GM21367 (cell line): Measurements from ENCODE around the gene RELCH.

Experiments
- ATAC-seq: cut with Tn5 transposase; IDR thresholded peaks from one replicate; pipeline ENCODE4 v1.9.1; 2021; ENCODE audit not compliant: unreplicated experiment

RELCH gene

DNA sequence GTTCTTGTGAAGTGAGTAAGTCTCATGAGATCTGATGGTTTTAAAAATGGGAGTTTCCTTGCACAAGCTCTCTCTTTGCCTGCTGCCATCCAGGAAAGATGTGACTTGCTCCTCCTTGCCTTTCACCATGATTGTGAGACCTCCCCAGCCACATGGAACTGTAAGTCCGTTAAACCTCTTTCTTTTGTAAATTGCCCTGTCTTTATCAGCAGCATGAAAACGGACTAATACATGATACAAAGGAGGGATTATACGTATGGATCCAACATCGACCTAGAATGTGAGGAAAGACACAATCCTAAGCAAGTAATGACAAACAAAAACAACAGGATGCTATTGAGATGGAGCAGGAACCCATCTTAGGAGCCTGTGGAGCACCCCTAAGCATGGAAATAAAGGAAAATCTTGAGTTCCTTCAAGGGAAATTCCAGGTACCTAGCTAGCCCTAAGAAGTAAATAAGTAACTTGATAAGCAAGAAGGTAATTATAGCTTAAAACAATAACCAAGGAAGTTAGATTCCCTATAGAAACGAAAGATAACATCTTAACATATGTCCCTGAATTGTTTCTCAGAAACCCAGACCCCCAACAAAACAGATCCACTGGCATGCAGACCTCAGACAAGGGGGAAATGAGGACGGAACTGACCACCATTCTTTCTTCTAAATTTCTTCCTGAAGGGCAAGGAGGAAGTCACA is 136.6 kb downstream of the RELCH start:
- no peak for ATAC-seq

DNA sequence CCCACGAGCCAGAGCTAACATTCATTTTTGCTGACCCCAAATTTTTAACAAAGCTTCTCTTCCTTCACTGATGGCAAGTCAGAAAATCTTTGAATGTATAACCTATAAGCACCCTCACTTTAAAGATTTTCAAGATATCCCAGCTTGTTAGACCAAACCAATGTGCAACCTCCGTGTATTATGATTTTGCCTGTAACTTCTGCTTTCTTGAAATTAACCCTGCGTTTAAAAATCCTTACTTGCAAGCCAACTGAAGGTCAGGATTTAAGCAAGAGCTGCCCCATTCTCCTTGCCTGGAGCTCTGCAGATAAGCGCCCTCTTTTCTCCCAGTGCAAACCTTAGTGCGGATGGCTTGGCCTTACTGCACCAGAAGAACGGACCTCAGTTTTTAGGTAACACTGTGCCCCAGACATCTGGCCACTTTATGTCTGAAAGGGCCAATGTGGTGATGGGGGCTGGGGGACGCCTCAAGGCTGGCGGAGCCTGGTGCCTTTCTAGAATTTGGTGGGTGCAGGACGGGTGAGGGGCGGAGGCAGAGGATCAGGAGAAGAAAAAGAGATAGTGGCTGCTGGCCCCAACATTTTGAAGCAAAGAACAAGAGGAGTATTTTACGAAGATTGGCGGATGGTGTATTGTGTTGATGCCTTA is 137.2 kb downstream of the RELCH start:
- no peak for ATAC-seq

DNA sequence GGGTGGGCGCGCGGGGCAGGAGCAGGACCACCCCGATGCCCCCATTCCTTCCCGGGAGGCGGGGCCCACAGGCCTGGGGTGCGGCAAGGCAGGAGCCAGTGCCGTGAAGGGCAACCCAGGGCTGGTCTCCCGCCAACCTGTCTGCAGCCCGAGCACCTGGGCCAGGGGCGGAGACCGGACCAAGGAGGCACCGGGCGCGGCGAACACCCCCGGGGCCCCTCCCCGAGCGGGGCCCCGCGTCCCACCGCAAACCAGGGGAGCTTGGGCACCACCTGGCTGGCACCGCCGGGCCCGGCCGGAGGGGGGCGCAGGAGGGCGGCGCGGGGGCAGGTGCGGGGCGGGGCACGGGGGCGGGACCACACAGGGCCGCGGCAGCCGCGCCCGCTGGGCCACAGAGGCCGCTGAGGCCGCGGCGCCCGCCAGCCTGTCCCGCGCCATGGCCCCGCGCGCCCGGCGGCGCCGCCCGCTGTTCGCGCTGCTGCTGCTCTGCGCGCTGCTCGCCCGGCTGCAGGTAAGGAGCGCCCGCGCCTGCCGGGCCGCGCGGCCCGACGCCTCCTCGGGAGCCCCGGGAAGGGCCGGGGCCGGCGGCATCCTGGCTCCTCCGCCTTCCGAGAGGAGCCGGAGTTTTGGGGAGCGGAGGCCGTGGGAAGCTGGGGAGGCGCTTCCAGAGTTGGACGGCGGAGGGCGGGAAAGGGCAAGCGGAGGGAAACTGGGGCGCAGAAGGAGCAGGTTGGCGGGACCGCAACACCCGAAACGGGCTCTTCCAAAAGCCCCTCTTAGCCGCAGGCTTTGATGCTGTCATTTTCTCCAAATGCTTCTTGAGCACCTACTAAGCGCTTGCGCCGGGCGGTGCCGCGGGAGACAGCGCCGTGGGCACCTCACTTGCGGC is 138.1 kb downstream of the RELCH start, which contains the start of gene TNFRSF11A:
TNFRSF11A (plus strand) TSS at position 394 of the 889 bp plus-strand sequence; CDS start at position 437, 43 bp downstream.
- ATAC-seq = peak; percentile 59

DNA sequence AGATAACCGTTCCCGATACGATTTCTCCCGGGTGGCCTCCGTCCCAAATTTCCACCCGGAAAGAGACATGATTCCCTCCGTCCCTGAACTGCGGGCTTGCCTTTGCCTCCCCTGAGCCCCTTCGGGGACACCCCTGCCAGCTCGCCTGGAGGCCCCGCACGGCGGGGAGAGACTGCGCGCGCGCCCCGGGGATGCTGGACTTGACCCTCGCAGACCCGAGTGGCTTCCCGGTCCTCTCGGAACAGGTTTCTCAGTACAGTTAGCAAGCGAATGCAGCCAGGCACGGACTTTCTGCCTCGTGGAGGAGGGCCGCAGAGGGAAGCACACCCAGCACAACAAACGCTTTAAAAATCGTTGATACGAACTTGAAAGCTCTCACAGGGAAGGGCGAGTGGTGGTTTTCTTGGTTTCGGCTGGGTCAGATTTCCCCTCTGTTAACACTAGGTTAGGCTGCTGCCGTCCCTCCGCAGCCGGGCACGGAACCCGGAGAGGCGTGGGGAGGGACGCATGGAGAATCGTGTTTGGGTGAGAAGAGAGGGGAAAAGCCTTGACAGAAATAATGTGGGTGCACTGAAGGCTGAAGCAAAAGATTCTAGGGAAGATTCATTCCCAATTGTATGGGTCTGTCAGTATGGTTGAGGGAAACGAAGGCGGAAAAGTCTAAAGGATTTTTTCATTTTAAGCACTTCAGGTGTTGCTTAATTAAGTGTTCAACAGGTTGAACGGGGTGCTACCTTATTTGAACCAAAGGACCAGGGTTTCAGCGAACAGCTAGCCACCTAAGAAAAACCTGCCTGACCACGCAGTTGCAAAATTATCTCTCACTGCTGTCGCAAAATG is 139.0 kb downstream of the RELCH start:
- peak; percentile 32 for ATAC-seq

DNA sequence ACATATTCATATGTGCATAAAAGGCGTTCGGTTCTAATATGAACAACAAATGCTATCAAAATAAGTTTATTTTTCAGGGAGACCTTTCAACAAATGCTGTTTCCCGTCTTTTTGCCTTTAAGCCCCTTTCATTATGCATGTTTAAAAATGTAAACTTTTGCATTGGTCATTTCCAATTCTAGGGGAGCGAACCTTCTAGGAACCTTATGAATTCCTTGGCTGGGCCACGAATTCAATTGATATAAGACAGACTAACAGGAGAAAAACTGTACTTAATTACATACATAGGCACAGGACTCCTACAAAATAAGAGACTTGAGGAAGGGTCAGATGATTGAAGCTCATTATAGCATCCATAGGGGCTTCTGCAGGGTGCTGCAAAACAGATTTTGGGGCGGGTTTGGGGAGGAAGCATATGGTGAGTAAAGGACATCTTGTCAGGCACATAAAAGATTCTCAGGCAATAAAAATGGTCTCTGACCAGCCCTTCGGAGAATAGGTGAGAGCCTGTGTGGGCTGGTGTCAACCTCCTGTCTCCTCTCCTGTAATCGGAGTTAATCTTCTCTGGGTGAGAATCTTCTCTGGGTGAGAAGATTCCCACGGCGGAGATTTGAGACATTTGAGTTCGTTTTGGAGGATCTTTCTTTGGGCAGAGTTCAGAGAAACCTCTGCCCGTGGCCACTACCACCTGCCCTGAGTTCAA is 139.7 kb downstream of the RELCH start:
- no peak for ATAC-seq

DNA sequence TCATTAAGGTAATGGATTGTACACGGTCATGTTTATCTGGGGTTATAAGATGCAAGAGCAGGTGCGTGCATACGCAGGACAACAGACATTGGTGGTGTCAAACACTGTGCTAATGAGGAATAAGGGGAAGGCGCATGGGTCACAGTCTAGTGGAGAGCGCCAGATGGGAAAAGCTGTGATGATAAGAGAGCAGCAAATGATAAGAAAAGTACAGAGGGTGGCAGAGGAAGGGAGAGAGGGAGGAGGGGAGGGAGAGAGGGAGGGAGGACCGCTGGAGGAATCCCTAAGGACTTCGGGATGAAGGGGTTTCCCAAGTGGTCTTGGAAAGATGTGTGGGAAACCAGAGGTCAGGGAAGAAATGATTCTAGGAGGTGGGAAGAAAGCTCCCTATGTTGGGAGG is 140.9 kb downstream of the RELCH start:
- no peak for ATAC-seq

DNA sequence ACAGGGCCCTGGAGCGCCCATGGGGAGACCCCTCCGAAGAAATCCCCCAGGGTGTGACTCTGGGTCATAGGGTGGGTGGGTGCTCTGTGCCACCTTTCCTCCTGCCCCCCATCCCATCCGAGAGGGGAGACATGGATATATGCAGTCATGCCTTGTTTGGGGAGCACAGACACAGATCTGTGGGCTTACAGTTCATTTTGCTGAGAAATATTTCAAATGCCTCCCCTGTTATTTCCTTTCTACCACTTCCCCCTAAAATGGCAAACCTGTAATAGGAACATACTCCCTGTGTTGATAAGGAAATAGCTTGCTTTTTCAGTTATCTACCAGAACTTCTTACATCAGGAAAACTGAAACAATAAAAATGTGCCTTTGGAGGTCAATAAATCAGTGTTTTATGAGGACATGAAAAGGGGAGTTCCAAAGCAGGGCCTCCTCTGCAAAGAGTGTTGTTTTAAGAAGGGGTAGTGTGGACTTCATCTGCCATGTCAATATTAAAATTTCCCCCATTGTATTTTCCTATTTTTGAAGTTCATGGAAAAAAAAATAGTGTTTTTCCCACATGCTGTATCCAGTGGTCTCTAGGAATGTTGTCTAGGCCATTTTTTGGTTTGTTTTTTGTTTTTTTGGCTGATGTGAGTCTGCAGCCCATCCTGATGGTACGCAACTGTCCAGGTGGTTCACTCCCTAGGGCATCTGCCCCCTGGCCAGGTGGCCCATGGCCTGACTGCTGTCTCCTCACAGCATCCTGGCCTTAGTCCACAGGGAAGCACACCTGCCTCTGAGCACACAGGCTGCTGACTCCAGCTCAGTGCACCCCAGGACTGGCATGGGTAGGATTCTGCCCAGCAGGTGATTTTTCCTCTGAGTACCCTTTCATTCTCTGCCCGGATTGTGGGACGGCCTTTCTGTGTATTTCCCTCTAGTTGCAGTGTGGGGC is 141.8 kb downstream of the RELCH start:
- no peak for ATAC-seq

DNA sequence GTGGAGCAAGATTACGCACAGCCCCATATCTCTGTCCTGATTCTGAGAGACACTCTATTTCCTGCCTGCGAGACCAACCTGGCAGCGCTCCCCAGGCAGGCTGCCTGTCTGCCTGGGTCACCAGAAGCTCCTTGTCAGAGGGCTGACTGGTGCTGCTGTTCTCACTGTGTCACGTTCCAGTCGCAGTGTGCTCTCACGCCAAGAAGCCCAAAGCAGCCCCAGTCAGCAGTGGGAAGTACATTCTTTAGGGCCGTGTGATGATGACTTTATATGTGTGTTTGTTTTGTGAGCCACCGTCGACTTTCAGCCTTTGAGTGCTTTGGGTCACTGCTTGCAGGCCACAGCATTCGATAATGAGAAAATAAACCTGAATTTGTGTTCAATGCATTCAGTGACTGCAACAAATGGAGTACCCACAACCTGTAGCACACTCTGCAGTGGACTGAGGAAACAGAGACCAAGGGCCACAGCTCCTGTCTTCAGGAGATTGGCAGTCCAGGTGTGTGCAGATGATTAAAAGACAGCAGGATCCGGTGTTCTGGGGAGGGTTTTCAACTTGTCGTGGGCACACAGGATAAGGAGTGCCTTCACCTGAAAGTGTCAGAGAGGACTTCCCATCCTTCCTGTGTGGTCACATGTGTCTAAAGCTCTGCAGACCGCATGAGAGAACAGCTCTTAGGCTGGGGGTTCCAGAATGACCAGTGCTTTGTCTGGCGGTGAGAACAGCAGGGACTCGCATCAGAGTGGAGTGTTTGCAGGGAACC is 142.8 kb downstream of the RELCH start:
- ATAC-seq = no peak

DNA sequence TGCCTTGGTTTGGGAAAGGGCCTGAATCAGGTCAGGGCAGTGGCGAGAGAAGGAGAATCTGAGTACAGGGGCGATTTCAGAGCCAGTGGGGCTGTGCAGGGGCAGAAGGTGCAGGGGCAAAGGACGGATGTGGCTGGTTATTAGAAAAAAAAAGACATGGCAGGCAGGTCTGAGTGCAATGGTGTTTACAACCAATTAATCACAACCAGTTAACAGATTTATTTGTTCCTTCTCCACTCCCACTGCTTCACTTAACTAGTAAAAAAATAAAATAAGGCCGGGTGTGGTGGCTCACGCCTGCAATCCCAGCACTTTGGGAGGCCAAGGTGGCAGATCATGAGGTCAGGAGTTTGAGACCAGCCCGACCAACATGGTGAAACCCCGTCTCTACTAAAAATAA is 143.6 kb downstream of the RELCH start:
- ATAC-seq = no peak

DNA sequence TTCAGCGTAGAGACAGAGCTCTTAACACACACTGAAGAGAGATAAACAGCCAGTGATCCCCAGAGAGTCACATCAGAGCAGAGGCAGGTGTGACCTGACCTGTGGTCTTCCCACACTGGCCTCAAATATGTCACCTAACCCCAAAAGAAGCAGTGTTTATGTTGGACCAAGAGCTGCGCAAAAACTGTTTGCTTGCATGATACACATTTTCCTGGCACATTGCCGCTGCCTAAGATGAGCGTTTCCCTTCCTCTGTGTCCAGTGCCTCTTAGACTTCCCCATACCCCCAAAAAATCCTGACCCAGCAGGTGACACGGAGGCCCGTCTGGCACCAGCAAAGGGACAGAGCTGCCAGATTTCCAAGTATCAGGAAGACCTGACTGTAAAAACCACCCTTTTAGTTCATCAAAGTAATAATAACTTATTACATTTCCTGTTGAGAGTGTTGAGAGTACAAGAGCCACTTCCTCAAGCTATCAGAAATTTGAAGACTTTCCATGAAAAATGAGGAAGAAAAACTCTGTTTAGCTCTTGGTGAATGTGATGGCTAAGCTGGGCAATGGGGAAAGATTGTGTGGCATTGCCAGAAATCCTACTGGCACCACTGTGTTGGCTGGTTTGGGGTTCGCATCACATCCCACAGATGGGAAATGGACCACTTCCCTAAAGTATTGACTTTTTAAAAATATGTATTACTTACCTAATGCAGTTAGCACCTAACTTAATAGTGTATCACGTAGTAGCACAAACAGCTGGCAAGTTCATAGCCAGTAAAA is 144.7 kb downstream of the RELCH start:
- no peak for ATAC-seq

DNA sequence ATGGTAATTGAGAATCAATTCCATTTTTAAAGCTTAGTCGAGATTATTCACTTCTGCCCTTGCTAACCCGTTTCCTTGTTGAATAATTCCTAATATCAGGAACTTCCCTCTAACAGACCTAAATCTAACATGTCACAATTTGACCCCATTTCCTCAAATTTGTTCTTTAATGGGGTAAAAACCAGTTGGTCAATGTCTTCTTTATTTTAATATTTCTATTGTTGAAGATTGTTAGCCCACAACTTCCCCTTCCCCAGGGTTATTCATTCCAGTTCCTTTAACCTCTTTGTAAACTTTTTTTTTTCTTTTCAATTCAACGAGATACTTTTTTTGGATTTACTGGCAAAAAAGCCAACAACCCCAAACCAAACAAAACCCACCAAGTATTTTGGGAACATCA is 145.4 kb downstream of the RELCH start:
- no peak for ATAC-seq

DNA sequence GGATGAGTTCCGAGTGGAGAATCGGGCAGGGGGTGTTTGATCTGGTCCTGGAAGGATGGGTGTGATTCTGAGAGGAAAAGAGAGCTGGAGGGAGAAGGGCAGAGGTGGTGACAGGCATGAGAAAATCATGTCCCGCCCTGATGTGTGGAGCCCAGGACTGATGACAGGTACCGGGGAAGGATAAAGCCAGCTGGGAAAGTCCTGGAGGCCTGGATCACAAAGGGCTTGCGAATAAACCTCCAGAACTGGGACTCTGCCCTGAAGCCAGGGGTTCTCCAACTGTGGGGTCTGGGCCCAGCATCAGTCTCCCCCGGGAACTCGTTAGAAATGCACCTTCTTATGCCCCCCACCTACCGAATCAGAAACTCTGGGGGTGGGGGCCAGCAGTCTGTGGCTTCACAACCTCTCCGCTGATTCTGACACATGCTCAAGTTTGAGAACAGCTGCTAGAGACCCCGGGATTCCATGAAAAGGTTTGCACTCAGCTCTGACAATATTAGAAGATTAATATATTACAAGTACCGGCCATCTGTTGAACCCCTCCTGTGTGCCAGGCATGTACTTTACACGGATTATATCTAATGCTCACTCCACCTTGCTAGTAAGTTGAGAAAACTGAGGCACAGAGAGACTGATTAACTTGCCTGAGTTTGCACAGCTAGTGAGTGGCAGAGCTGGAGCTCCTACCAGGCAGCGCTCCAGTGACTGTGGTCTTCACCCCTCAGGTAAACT is 146.1 kb downstream of the RELCH start:
- no peak for ATAC-seq

DNA sequence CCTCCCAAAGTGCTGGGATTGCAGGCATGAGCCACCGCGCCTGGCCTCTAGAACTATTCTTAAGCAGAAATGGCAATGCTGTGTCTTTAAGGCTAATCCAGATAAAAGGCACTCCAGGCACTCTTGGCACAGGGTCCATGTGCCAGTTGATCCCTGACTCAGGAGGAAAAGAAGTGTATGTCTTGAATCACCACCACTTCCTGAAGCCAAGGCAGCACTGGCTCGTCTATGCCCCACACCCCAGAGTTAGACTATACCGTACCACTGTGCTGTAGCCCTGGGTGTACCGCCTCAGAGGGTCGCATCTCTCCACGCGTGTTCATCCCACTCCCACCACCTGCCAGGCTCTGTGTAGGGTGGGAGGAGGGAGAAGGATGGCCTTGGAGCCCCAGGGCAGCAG is 147.1 kb downstream of the RELCH start:
- ATAC-seq = no peak

DNA sequence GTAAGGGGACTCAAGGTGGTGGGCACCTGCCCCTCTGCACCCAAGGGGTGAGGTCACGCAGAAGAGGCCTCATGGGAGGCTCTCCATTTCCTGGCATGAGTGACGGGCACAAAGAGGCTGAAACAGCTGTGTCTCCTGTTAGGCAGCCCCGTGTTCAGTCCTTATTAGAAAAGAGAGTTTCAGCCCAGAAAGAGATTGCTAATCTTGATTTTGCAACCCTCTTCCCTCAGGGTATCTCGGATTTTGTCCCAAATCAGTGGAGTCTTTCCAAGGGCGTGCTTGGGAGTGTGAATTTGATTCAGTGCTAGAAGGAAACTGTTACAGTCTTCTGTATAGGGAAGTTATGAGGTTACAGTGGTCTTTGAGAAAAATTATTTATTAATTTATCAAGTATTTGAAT is 148.4 kb downstream of the RELCH start:
- ATAC-seq = no peak

DNA sequence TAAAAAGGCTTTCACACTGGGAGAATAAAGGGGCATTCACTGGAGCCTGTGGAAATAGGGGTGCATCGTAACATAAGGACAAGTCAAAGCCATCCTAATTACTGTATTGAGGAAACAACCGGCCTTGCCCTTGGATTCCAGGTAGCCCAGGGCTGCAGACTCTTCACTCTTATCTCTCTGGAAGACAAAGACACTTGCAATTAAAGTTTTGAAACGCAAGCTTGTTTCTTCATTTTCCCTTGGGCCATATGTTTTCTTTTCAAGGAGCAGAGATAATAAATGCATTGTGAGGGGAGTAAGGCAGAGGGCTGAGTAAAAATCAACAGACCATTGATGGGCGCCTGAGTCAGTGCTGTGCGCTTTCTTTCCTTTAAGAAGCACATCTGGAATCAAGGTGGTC is 149.6 kb downstream of the RELCH start:
- no peak for ATAC-seq

DNA sequence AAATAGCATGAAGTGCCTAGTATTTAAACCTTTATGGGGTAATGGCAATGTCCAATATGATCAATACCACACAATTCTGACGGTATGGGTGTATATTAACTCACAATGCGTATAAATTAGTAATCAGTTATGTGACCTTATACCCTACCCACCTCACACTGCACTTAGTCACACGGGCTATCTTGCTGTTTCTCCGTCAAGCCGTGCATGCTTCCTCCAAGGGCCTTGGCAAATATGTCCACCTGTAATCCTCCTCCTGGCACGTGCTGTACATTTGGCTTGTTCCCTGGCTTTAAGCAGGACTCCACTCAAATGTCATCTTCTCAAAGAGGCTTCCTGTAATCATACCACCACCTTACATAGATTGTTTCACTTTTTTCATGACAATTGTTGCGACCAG is 150.3 kb downstream of the RELCH start:
- ATAC-seq = no peak
